Measurements from ENCODE around the gene SNTG2. TPM values are rescaled to one million over a fixed set of nuclear protein-coding genes. Genes with fewer than 3 reads are reported as not detected.

The SNTG2 gene
- total RNA-seq, 4 donors from 2014 or later, result 3.3 to 7.4 (median 4.5) TPM

DNA sequence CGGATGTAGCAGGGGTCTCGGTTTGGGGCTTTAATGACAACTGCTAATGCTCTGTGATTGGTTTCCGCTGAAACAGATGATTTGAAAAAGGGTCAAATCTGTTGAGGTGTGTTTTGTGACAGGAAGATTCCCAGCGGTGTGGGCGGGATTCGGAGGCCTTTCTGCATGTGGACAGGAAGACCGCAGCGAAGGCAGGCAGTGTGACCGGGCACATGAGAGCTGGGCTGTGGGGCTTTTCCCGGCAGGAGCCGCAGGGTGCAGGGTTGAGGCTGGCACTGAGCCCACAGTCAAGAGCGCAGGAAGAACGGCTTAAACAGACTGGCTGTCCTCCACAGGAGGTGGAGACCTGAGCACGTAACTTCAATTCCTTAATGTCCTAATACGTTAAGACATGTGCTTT lies 282.6 kb downstream of the SNTG2 start:
- TF ChIP-seq, protein P1, sequence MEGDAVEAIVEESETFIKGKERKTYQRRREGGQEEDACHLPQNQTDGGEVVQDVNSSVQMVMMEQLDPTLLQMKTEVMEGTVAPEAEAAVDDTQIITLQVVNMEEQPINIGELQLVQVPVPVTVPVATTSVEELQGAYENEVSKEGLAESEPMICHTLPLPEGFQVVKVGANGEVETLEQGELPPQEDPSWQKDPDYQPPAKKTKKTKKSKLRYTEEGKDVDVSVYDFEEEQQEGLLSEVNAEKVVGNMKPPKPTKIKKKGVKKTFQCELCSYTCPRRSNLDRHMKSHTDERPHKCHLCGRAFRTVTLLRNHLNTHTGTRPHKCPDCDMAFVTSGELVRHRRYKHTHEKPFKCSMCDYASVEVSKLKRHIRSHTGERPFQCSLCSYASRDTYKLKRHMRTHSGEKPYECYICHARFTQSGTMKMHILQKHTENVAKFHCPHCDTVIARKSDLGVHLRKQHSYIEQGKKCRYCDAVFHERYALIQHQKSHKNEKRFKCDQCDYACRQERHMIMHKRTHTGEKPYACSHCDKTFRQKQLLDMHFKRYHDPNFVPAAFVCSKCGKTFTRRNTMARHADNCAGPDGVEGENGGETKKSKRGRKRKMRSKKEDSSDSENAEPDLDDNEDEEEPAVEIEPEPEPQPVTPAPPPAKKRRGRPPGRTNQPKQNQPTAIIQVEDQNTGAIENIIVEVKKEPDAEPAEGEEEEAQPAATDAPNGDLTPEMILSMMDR (IDR thresholded peaks at IDR 0.05), result no peak
- peak in 1 of 2 donors; percentile 39 for TF ChIP-seq POLR2AphosphoS5 (IDR thresholded peaks at IDR 0.05)
- no peak for TF ChIP-seq POLR2A (IDR thresholded peaks at IDR 0.05; ENCODE audit: low read depth)
- intact Hi-C loops (cut with DNase I), result no loop called here
- DNase-seq (ENCODE audit: extremely low spot score), result no peak
- peaks cover 0 to 7% (median 0%) of the 10 kb centered on the region in 4 donors for H3K27me3 ChIP-seq
- H3K4me1 ChIP-seq, result no peaks in the 10 kb centered on the region
- no peaks in the 10 kb centered on the region for H3K36me3 ChIP-seq
- no peak overlapping the region for H3K27ac ChIP-seq (replicated peaks in 1 of 4)
- WGBS, result 83% methylated on average over 15 of the region's 15 CpGs
- peaks cover 0 to 14% (median 2%) of the 10 kb centered on the region in 4 donors for H3K9me3 ChIP-seq
- H3K4me3 ChIP-seq, result no peak overlapping the region

DNA sequence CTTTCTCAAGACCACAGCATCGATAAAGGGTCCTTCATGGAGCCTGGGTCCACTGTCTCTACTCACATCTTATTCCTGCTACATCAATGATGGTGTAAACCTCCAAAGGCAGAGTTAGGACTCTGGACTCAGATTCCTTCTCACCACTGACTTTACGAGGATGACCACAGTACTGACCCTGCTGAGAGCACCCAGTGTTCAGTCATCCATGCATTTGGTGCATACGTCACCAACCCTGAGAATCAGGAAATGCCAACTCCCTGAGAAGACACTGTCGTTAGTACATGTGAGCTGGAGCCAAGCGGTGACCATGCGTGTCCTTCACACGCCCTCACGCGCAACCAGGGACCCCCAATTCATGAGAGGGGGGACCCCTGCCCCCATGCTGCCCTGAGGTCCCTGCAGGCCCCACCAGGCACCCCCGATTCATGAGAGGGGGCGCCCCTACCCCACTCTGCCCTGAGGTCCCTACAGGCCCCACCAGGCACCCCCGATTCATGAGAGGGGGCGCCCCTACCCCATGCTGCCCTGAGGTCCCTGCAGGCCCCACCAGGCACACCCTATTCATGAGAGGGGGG lies 284.2 kb downstream of the SNTG2 start:
- 83% methylated on average over 9 of the region's 13 CpGs for WGBS
- Histone ChIP-seq H3K4me3 (no peak overlapping the region), H3K27me3 (peaks cover 0 to 12% (median 0%) of the 10 kb centered on the region in 4 donors), H3K9me3 (peaks cover 0 to 9% (median under 1%) of the 10 kb centered on the region in 4 donors), H3K4me1 (no peaks in the 10 kb centered on the region), H3K27ac (replicated peaks in 1 of 4) (no peak overlapping the region), H3K36me3 (no peaks in the 10 kb centered on the region)
- no peak for DNase-seq (ENCODE audit: extremely low spot score)
- intact Hi-C loops (cut with DNase I), result no loop called here
- TF ChIP-seq POLR2A (IDR thresholded peaks at IDR 0.05; ENCODE audit: low read depth) (no peak), POLR2AphosphoS5 (IDR thresholded peaks at IDR 0.05) (no peak), EP300 (IDR thresholded peaks at IDR 0.05) (no peak)
- TF ChIP-seq, protein P1 (IDR thresholded peaks at IDR 0.05), result no peak

DNA sequence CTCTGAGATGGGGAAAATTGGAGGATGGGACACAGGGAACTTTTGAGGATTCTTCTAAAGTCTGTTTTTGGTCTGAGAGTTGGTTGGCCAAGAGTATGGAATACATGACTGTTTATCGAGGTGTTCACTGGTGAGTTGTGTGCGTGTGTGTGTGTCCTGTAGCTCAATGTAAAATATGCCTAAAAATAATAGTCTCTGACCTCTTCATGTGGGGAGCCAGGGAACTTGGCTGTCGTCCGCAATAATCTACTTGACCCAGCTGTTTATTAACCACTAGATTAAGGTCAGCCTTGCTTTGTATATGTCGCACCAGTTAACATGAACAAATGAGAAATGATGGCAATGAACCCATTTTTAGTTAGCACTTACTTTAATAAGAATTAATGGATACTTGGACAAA lies 285.2 kb downstream of the SNTG2 start:
- no peaks in the 10 kb centered on the region for H3K4me1 ChIP-seq
- H3K4me3 ChIP-seq, result no peak overlapping the region
- intact Hi-C loops (cut with DNase I), result no loop called here
- no peak for TF ChIP-seq POLR2AphosphoS5 (IDR thresholded peaks at IDR 0.05)
- TF ChIP-seq EP300 (IDR thresholded peaks at IDR 0.05), result no peak
- TF ChIP-seq, protein P1 (IDR thresholded peaks at IDR 0.05), result no peak
- TF ChIP-seq POLR2A (IDR thresholded peaks at IDR 0.05; ENCODE audit: low read depth), result no peak
- no peaks in the 10 kb centered on the region for H3K36me3 ChIP-seq
- H3K27ac ChIP-seq (replicated peaks in 1 of 4), result no peak overlapping the region
- DNase-seq (ENCODE audit: extremely low spot score), result no peak
- H3K9me3 ChIP-seq, result no peaks in the 10 kb centered on the region
- 76% methylated on average over 5 of the region's 5 CpGs for WGBS
- peaks cover 0 to 12% (median 0%) of the 10 kb centered on the region in 4 donors for H3K27me3 ChIP-seq

DNA sequence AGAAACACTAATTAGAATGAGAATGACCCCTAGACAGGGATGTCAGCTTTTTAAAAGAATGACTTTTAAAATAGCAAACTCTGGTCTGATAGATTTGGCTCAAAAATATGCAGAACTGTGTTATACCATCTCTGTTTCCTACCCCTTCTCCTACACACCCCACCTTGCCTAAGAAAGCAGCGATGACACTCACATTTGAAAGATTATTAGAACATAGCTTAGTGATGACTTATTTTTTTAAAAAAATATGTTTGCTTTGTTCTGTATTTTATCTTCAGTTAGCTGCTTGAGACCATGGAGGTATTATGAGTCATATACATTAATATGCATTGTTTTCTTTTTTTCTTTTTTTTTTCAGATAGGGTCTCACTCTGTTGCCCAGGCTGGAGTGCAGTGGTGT lies 286.0 kb downstream of the SNTG2 start:
- Histone ChIP-seq H3K36me3 (no peaks in the 10 kb centered on the region), H3K27ac (replicated peaks in 1 of 4) (no peak overlapping the region), H3K9me3 (no peaks in the 10 kb centered on the region), H3K4me1 (no peaks in the 10 kb centered on the region), H3K27me3 (peaks cover 0 to 12% (median 0%) of the 10 kb centered on the region in 4 donors), H3K4me3 (no peak overlapping the region)
- TF ChIP-seq POLR2A (IDR thresholded peaks at IDR 0.05; ENCODE audit: low read depth), result no peak
- TF ChIP-seq EP300 (IDR thresholded peaks at IDR 0.05), result no peak
- TF ChIP-seq, protein P1 (IDR thresholded peaks at IDR 0.05), result no peak
- TF ChIP-seq POLR2AphosphoS5 (IDR thresholded peaks at IDR 0.05), result no peak
- DNase-seq (ENCODE audit: extremely low spot score), result no peak
- intact Hi-C loops (cut with DNase I), result no loop called here
- 87% methylated on average over 1 of the region's 1 CpG for WGBS

DNA sequence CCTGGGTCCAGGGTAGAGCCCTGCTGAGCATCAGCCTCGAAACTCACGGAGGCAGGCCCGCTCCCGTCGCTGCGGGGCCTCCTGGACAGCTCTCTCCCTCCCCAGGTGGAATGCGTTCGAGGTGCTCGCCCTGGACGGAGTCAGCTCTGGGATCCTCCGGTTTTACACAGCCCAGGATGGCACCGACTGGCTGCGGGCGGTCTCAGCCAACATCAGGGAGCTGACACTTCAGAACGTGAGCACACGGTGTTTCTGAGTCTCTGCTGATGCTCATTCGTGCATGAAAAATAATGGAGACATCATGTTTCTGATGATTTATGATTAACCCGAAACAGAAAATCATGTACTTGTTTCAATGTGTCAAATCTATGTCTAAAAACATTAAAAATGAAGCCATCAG lies 287.1 kb downstream of the SNTG2 start:
- no peak for DNase-seq (ENCODE audit: extremely low spot score)
- Histone ChIP-seq H3K27me3 (peaks cover 0 to 12% (median 0%) of the 10 kb centered on the region in 4 donors), H3K27ac (replicated peaks in 1 of 4) (no peak overlapping the region), H3K9me3 (no peaks in the 10 kb centered on the region), H3K4me1 (no peaks in the 10 kb centered on the region), H3K4me3 (no peak overlapping the region), H3K36me3 (no peaks in the 10 kb centered on the region)
- 75% methylated on average over 8 of the region's 18 CpGs for WGBS
- intact Hi-C loops (cut with DNase I), result no loop called here
- TF ChIP-seq POLR2A (IDR thresholded peaks at IDR 0.05; ENCODE audit: low read depth) (no peak), EP300 (IDR thresholded peaks at IDR 0.05) (no peak), POLR2AphosphoS5 (IDR thresholded peaks at IDR 0.05) (no peak)
- TF ChIP-seq, protein P1 (IDR thresholded peaks at IDR 0.05), result no peak

All from esophagus muscularis mucosa (tissue), 4 donors.